RWPE2 (cell line): ENCODE results near the gene SNX5.

Experiments used
- ATAC-seq: fragments of 200-7000 bp; cut with Tn5 transposase; 3 replicates; pipeline ENCODE4 v1.9.1; 2021; ENCODE audit warnings: low read depth
- DNase-seq: peaks from one replicate; pipeline ENCODE4 v3.0.0-alpha.2; 2020; ENCODE audit warnings: low spot score
- H3K27ac ChIP-seq: fragments of 450-650 bp; 2 replicates; pipeline ENCODE4 v1.5.1; 2017; ENCODE audit warnings: mild to moderate bottlenecking; ENCODE audit not compliant: poor library complexity, severe bottlenecking
- H3K27me3 ChIP-seq: fragments of 250-450 bp; sonication (Bioruptor Pico); 2 replicates; pipeline ENCODE4 v1.5.1; 2021; ENCODE audit warnings: mild to moderate bottlenecking, moderate library complexity; ENCODE audit not compliant: insufficient read depth, poor library complexity, severe bottlenecking
- H3K36me3 ChIP-seq: fragments of 250-450 bp; sonication (Bioruptor Pico); 2 replicates; pipeline ENCODE4 v1.5.1; 2020; ENCODE audit warnings: low read depth, mild to moderate bottlenecking, moderate library complexity
- H3K4me1 ChIP-seq: fragments of 250-450 bp; sonication (Bioruptor Pico); 2 replicates; pipeline ENCODE4 v1.5.1; 2021; ENCODE audit warnings: mild to moderate bottlenecking, moderate library complexity; ENCODE audit not compliant: insufficient read depth, poor library complexity, severe bottlenecking
- H3K4me3 ChIP-seq: fragments of 250-450 bp; sonication (Bioruptor Pico); 2 replicates; pipeline ENCODE4 v1.5.1; 2021; ENCODE audit warnings: mild to moderate bottlenecking, moderate library complexity; ENCODE audit not compliant: severe bottlenecking
- H3K9me3 ChIP-seq: fragments of 250-450 bp; sonication (Bioruptor Pico); 2 replicates; pipeline ENCODE4 v1.5.1; 2021; ENCODE audit warnings: mild to moderate bottlenecking, moderate library complexity; ENCODE audit not compliant: severe bottlenecking
- TF ChIP-seq, protein P1 (sequence below): fragments of 450-650 bp; IDR thresholded peaks from one replicate; pipeline ENCODE4 v1.5.1; 2017; ENCODE audit warnings: mild to moderate bottlenecking, moderate library complexity; ENCODE audit not compliant: poor library complexity, severe bottlenecking

SNX5 gene

DNA sequence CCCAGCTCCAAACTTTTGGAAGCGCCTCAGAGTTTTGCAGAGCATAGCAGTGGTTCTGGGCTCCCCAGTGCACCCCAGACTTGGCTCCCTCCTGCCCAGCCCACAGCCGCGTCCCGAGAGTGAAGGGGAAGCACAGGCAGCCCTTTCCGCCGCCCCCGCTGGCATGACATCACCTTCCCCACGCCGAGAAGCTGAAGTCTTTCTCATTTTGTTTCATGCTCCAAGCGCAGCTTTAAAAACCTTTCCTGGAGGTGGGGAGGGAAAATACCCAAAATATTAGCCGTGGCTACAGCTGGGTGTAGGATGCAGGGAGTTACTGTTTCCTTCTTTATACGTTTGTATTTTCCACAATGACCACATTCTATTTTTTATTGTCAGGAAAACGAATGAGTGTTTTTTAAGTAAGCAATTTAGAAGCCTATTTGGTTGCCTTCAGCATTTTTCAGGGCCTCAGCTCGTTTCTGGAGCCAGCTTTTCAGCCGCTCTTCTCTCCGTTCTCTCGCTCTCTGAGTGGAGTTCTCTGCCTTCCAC, 72.9 kb downstream of the SNX5 start:
- no peaks in the 10 kb centered on the region for H3K4me1 ChIP-seq
- ATAC-seq: no peak
- H3K4me3 ChIP-seq: no peak overlapping the region

DNA sequence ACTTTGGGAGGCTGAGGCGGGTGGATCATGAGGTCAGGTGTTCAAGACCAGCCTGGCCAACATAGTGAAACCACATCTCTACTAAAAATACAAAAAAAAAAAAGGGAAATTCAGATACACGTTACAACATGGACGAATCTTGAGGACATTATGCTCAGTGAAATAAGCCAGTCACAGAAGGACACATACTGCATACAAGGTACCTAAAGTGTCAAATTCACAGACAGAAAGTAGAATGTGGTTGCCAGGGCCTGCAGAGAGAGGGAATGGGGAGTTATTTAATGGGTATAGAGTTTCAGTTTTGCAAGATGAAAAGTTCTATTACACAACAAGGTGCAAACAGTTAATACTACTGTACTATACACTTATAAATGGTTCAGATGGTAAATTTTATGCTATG, 75.1 kb downstream of the SNX5 start:
- H3K27ac ChIP-seq: no peak overlapping the region
- no peak for DNase-seq
- H3K4me1 ChIP-seq: no peaks in the 10 kb centered on the region

More for the DNA sequence above, 72.9 kb downstream of the SNX5 start:
- TF ChIP-seq, protein P1, sequence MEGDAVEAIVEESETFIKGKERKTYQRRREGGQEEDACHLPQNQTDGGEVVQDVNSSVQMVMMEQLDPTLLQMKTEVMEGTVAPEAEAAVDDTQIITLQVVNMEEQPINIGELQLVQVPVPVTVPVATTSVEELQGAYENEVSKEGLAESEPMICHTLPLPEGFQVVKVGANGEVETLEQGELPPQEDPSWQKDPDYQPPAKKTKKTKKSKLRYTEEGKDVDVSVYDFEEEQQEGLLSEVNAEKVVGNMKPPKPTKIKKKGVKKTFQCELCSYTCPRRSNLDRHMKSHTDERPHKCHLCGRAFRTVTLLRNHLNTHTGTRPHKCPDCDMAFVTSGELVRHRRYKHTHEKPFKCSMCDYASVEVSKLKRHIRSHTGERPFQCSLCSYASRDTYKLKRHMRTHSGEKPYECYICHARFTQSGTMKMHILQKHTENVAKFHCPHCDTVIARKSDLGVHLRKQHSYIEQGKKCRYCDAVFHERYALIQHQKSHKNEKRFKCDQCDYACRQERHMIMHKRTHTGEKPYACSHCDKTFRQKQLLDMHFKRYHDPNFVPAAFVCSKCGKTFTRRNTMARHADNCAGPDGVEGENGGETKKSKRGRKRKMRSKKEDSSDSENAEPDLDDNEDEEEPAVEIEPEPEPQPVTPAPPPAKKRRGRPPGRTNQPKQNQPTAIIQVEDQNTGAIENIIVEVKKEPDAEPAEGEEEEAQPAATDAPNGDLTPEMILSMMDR: no peak
- Histone ChIP-seq H3K27me3 (no peaks in the 10 kb centered on the region), H3K36me3 (no peaks in the 10 kb centered on the region), H3K9me3 (no peaks in the 10 kb centered on the region), H3K27ac (no peak overlapping the region)
- no peak for DNase-seq

DNA sequence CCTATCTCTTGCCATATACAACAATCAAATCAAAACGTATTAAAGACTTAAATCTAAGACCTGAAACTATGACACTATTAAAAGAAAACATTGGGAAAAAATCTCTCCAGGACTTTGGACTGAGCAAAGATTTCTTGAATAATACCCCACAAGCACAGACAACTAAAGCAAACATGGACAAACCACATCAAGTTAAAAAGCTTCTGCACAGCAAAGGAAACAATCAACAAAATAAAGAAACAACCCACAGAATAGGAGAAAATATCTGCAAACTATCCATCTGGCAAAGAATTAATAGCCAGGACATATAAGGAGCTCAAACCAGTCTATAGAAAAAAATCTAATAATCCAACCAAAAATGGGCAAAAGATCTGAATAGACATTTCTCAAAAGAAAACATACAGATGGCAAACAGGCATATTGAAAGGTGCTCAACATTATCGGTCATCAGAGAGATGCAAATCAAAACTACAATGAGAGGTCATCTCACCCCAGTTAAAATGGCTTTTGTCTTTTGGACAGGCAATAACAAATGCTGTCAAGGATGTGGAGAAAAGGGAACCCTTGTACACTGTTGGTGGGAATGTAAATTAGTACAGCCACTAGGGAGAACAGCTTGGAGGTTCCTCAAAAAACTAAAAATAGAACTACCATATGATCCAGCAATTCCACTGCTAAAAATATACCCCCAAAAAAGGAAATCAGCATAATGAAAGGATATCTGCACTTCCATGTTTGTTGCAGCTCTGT, 76.2 kb downstream of the SNX5 start:
- ATAC-seq: no peak
- TF ChIP-seq, protein P1: no peak
- no peaks in the 10 kb centered on the region for H3K4me1 ChIP-seq
- H3K9me3 ChIP-seq: no peaks in the 10 kb centered on the region
- no peak overlapping the region for H3K27ac ChIP-seq
- no peak overlapping the region for H3K4me3 ChIP-seq
- no peaks in the 10 kb centered on the region for H3K36me3 ChIP-seq
- DNase-seq: no peak
- H3K27me3 ChIP-seq: no peaks in the 10 kb centered on the region

More for the DNA sequence above, 75.1 kb downstream of the SNX5 start:
- no peak for ATAC-seq
- no peaks in the 10 kb centered on the region for H3K36me3 ChIP-seq
- TF ChIP-seq, protein P1: no peak
- no peak overlapping the region for H3K4me3 ChIP-seq
- H3K27me3 ChIP-seq: no peaks in the 10 kb centered on the region
- no peaks in the 10 kb centered on the region for H3K9me3 ChIP-seq
